ENCODE measurements around the gene GLTP. TPM values are rescaled to one million over a fixed set of nuclear protein-coding genes. Genes with fewer than 3 reads are reported as not detected.

Gene GLTP
- total RNA-seq, 4 donors from 2014 or later: 8.7 to 53.9 (median 24.6) TPM

DNA sequence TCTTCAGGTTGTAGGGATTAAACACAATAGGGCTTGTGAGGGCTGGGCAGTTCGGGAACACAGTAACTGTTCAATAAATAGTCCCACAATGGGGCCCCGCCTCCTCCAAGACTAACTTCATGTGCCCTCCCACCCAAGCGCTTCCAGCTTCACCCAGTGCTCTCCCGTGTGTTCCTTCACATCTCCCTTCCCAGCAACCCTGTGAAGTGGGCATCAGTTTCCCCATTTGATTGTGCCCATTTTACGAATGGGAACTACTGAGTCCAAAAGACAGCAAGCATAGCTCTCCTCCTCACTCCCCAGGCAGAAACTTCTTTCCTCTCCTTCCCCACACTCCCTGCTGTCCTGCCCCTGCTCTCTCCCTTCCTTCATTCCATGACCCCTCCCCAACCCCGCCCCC, 40.9 kb downstream of the GLTP start:
- DNase-seq: no peak

DNA sequence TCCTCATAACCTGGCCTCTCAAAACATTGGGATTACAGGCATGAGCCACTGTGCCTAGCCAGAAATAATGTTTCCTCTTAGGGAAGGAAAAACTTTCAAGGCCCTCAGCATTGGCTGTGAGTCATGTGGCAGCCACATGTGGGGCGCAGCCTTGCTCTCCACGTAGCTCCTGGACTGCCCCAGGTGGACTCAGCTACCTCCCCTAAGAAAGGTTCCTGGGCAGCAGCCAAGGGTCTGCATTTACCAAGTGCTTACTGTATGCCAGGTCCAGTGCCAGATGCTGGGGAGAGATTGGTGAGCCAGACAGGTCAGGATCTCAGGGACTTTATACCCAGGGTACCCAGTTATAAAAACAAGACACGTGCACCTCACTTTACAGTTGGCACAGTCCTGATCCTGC, 43.4 kb downstream of the GLTP start:
- no peak for DNase-seq
- peaks cover 0 to 7% of the 10 kb centered on the region in 2 donors for H3K4me1 ChIP-seq
- no peak for TF ChIP-seq POLR2A (IDR thresholded peaks at IDR 0.05)
- no peak for TF ChIP-seq CTCF (IDR thresholded peaks at IDR 0.05)
- no peaks in the 10 kb centered on the region for H3K36me3 ChIP-seq
- intact Hi-C loops (cut with DNase I; ENCODE audit: low total_unique reads): no loop called here
- no peak overlapping the region for H3K4me3 ChIP-seq
- H3K27ac ChIP-seq: no peak overlapping the region
- no peaks in the 10 kb centered on the region for H3K27me3 ChIP-seq
- no peaks in the 10 kb centered on the region for H3K9me3 ChIP-seq

More for the DNA sequence above, 40.9 kb downstream of the GLTP start:
- TF ChIP-seq POLR2A (IDR thresholded peaks at IDR 0.05) (no peak), CTCF (IDR thresholded peaks at IDR 0.05) (no peak)
- H3K4me3 ChIP-seq: no peak overlapping the region
- no peaks in the 10 kb centered on the region for H3K4me1 ChIP-seq
- no peaks in the 10 kb centered on the region for H3K36me3 ChIP-seq
- H3K27ac ChIP-seq: no peak overlapping the region
- no peaks in the 10 kb centered on the region for H3K27me3 ChIP-seq
- H3K9me3 ChIP-seq: no peaks in the 10 kb centered on the region
- intact Hi-C loops (cut with DNase I; ENCODE audit: low total_unique reads): no loop called here

DNA sequence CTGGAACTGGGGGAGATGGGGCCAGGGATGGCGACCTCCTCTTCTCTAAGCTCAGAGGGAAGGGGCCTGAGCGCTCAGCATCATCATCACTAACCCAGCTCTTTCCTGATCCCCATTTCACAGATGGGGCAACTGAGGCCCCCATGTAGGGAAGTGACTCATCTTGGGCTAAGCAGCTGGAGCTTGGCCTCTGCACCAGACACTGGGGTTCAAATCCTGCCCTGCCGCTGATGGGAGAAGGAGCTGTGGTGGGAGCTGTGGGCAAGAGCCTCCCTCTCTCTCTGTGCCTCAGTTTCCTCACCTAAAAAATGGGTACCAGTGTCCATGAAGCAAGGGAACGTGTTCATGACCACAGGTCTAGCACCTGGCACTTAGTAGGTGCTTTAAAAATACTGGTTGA, 44.5 kb downstream of the GLTP start:
- Histone ChIP-seq H3K27me3 (no peaks in the 10 kb centered on the region), H3K4me3 (no peak overlapping the region), H3K4me1 (peaks cover 0 to 7% of the 10 kb centered on the region in 2 donors), H3K9me3 (no peaks in the 10 kb centered on the region), H3K36me3 (no peaks in the 10 kb centered on the region), H3K27ac (no peak overlapping the region)
- no peak for TF ChIP-seq POLR2A (IDR thresholded peaks at IDR 0.05)
- no peak for TF ChIP-seq CTCF (IDR thresholded peaks at IDR 0.05)
- DNase-seq: no peak
- intact Hi-C loops (cut with DNase I; ENCODE audit: low total_unique reads): no loop called here

DNA sequence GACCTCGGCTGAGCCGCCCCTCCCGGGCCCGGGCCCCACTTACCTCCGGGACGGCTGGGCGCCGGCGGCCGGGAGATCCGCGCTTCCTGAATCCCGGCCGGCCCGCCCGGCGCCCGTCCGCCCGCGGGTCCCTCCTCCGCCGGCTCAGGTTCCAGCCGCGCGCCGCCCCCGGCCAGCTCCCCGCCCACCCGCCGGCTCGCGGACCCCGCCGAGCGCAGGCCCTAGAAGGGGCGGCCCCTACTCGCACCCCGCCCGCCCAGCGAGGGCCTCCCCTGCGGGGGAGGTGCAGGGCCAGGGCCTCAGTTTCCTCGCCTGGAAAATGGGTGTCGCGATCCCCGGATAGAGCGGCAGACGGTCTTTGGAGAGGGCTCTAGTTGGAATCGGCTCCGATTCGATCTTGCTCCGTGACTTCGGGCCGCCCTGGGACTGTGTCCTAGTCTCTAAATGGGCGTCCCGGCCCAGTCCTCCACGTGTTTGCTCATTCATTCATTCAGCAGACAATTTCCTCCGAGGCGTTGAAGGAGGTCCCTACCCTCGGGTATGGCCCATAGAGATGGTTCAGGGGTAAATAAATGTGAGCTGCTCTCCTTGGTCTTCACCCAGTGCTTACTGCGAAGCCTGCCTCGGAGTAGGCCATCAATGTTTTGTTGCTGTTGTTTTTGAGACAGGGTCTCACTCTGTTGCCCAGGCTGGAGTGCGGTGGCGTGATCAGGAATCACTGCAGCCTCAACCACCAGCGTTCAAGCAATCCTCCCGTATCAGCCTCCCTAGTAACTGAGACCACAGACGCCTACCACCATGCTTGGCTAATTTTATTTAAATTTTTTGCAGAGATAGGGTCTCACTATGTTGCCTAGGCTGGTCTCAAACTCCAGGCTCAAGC, 46.8 kb downstream of the GLTP start, which contains the start of gene TRPV4:
Gene TRPV4 (minus strand): TSS at position 92 of the 883 bp plus-strand sequence. CDS start 18,602 bp downstream, outside the sequence.
- no peaks in the 10 kb centered on the region for H3K36me3 ChIP-seq
- no peak for TF ChIP-seq POLR2A (IDR thresholded peaks at IDR 0.05)
- no peak for TF ChIP-seq CTCF (IDR thresholded peaks at IDR 0.05)
- intact Hi-C loops (cut with DNase I; ENCODE audit: low total_unique reads): no loop called here
- no peak within 1 kb of the TSS for H3K27ac ChIP-seq
- no peak for DNase-seq
- peaks cover 0 to 7% of the 10 kb centered on the region in 2 donors for H3K4me1 ChIP-seq
- H3K9me3 ChIP-seq: no peaks in the 10 kb centered on the region
- peak within 1 kb of the TSS in 1 of 2 donors; percentile 30 for H3K4me3 ChIP-seq
- H3K27me3 ChIP-seq: no peaks in the 10 kb centered on the region

DNA sequence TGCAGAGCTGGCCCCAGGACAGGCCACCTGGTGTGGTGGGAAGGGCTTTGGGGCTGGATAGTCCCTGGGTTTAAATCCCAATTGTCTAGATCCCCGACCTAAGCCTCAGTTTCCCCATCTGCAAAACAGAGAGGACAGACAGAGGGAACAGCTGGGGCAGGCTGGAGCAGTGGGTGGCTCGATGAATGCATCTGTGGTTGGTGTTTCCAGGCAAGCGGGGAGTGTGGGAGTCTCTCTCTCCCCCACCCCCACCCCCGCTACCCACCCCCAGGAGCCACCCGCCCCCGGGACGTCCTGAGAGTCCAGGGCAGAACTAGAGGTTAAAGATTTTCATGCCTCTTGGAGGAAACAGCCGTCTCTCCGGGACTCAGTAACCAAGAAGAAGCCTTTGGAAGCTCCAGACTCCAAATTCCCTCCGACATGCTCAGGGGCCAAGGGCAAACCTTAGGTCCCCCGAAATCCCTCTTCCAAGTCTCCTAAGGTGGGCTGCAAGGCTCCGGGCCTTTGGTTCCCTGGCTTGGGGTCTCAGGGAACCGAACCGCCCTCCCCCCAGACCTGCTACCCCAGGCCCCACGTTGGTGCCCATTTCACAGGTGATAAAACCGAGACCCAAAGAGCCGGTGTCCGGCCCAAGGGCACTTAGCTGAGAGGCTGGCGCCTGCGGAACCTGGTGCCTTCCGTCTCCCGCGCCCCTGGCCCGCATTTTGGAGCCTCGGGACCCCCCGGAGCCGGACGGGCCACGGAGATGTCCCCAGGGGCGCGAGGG, 47.6 kb downstream of the GLTP start:
- TF ChIP-seq POLR2A (IDR thresholded peaks at IDR 0.05) (no peak), CTCF (IDR thresholded peaks at IDR 0.05) (no peak)
- Histone ChIP-seq H3K36me3 (no peaks in the 10 kb centered on the region), H3K4me3 (peak overlapping the region in 1 of 2 donors; percentile 30), H3K27ac (no peak overlapping the region), H3K27me3 (no peaks in the 10 kb centered on the region), H3K9me3 (no peaks in the 10 kb centered on the region), H3K4me1 (peaks cover 0 to 7% of the 10 kb centered on the region in 2 donors)
- no peak for DNase-seq
- intact Hi-C loops (cut with DNase I; ENCODE audit: low total_unique reads): no loop called here
